GM04504 (cell line): ENCODE data around the gene ADGRD1.

Experiments
- DNase-seq: peaks from one replicate; pipeline ENCODE4 v3.0.0-alpha.2; 2012; ENCODE audit warnings: low read depth

Gene ADGRD1

GRCh38 chr12:131024721-131025120 lies 71.0 kb downstream of the ADGRD1 start:
- no peak for DNase-seq

GRCh38 chr12:131025234-131025633 lies 71.5 kb downstream of the ADGRD1 start:
- DNase-seq = no peak

GRCh38 chr12:131025939-131026702 lies 72.4 kb downstream of the ADGRD1 start:
- DNase-seq = no peak

GRCh38 chr12:131026754-131027153 lies 73.0 kb downstream of the ADGRD1 start:
- no peak for DNase-seq

GRCh38 chr12:131027264-131027663 lies 73.6 kb downstream of the ADGRD1 start:
- DNase-seq = no peak

GRCh38 chr12:131027876-131028586 lies 74.3 kb downstream of the ADGRD1 start:
- no peak for DNase-seq

GRCh38 chr12:131028587-131029338 lies 75.1 kb downstream of the ADGRD1 start:
- DNase-seq = no peak

GRCh38 chr12:131030472-131031328 lies 77.0 kb downstream of the ADGRD1 start:
- DNase-seq = no peak

- no peak for DNase-seq
Observed at GRCh38 chr12:131032082-131032750, 78.5 kb downstream of the ADGRD1 start.

- no peak for DNase-seq
Observed at GRCh38 chr12:131033486-131033885, 79.8 kb downstream of the ADGRD1 start.

GRCh38 chr12:131033886-131034482 lies 80.3 kb downstream of the ADGRD1 start:
- no peak for DNase-seq

GRCh38 chr12:131034631-131035244 lies 81.0 kb downstream of the ADGRD1 start:
- DNase-seq = no peak

GRCh38 chr12:131035245-131035681 lies 81.6 kb downstream of the ADGRD1 start:
- DNase-seq = no peak

- no peak for DNase-seq
Observed at GRCh38 chr12:131038159-131038558, 84.5 kb downstream of the ADGRD1 start.

GRCh38 chr12:131038961-131039950 lies 85.5 kb downstream of the ADGRD1 start:
- no peak for DNase-seq

GRCh38 chr12:131040491-131040890 lies 86.8 kb downstream of the ADGRD1 start:
- DNase-seq = no peak

GRCh38 chr12:131041216-131041967 lies 87.7 kb downstream of the ADGRD1 start:
- DNase-seq = no peak
